22Rv1 (cell line): ENCODE results near the gene DOCK8.

ENCODE experiments used
- ZFX ChIP-seq: fragments of 450-650 bp; IDR thresholded peaks from 2 replicates; pipeline ENCODE4 v1.6.1; 2017; ENCODE audit warnings: antibody characterized with exemption, borderline replicate concordance
- TF ChIP-seq, protein P1 (sequence below): fragments of 450-650 bp; IDR thresholded peaks from 2 replicates; pipeline ENCODE4 v1.5.1; 2017; ENCODE audit warnings: mild to moderate bottlenecking

DNA sequence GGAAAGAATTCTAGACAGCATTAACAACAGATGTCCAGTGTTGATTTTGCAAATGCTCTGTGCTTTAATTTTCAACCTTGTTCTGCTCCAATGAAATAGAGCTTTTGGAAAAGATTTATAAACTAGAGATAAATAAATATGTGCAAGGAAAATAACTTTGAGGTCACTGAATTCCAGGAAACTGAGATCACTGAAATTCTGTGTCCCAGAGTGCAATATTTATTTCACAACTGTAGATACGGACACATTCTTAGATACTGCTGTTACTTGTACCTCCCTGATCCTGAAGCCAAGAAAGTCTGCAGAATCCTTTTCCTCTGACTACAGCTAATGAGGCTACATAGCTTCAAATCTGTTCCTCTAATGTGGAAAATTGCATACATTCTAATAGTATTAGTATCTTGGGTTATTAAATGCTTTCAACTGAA is 222.9 kb downstream of the DOCK8 start:
- TF ChIP-seq, protein P1, sequence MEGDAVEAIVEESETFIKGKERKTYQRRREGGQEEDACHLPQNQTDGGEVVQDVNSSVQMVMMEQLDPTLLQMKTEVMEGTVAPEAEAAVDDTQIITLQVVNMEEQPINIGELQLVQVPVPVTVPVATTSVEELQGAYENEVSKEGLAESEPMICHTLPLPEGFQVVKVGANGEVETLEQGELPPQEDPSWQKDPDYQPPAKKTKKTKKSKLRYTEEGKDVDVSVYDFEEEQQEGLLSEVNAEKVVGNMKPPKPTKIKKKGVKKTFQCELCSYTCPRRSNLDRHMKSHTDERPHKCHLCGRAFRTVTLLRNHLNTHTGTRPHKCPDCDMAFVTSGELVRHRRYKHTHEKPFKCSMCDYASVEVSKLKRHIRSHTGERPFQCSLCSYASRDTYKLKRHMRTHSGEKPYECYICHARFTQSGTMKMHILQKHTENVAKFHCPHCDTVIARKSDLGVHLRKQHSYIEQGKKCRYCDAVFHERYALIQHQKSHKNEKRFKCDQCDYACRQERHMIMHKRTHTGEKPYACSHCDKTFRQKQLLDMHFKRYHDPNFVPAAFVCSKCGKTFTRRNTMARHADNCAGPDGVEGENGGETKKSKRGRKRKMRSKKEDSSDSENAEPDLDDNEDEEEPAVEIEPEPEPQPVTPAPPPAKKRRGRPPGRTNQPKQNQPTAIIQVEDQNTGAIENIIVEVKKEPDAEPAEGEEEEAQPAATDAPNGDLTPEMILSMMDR, result no peak
- TF ChIP-seq ZFX, result no peak
